ENCODE data around the gene CCNF. TPM values are rescaled to one million over a fixed set of nuclear protein-coding genes. Genes with fewer than 3 reads are reported as not detected.

Gene CCNF
- polyA plus RNA-seq, result 1.3 to 8.3 TPM (median 3.5 TPM) in 3 replicates
- 0.45 TPM for polyA plus RNA-seq (2011; ENCODE audit: low read depth)
- polyA plus RNA-seq (2011; cell fraction: cytosol; rRNA removed), result 1.7 and 2.2 TPM in 2 replicates
- 3.4 and 3.8 TPM in 2 replicates for polyA plus RNA-seq (2011; cell fraction: nucleus; rRNA removed)
- polyA plus RNA-seq (2012; ENCODE audit: low replicate concordance), result 1.5 and 8.4 TPM in 2 replicates
- polyA minus RNA-seq, result 5.1 to 27.4 TPM (median 15.6 TPM) in 3 replicates
- polyA minus RNA-seq (2011; cell fraction: cytosol; rRNA and poly(A)+ RNA removed), result 11.7 TPM
- 5.3 and 5.7 TPM in 2 replicates for polyA minus RNA-seq (2011; cell fraction: nucleus; rRNA and poly(A)+ RNA removed)

- Histone ChIP-seq H3K9me3 (ENCODE audit: control insufficient read depth, low read depth, low read length) (no peaks in the 10 kb centered on the region), H2AFZ (ENCODE audit: control insufficient read depth, low read length) (peak within 1 kb of the TSS; percentile 89), H3K4me2 (ENCODE audit: control insufficient read depth, extremely low read depth, insufficient read depth, low read depth, low read length) (peak within 1 kb of the TSS; percentile 98), H3K9ac (ENCODE audit: control insufficient read depth, extremely low read depth, insufficient read depth, low read length) (peak within 1 kb of the TSS; percentile 74), H3K4me3 (ENCODE audit: control insufficient read depth in 2 of 3, extremely low read depth in 1 of 3, insufficient read depth in 2 of 3, low read depth in 1 of 3, low read length in 3 of 3) (peak within 1 kb of the TSS; percentile 80 to 90 (median 88)), H4K20me1 (ENCODE audit: control insufficient read depth, extremely low read depth, insufficient read depth, low read length) (peaks cover 3% of the 10 kb centered on the region), H3K9me1 (ENCODE audit: control insufficient read depth, extremely low read depth, insufficient read depth, low read length) (no peaks in the 10 kb centered on the region), H3K27me3 (ENCODE audit: control insufficient read depth, extremely low read depth, insufficient read depth, low read length) (no peaks in the 10 kb centered on the region), H3K79me2 (ENCODE audit: control insufficient read depth, insufficient read depth, low read length) (peaks cover 28% of the 10 kb centered on the region), H3K27ac (ENCODE audit: control insufficient read depth, insufficient read depth, low read length) (peak within 1 kb of the TSS; percentile 47), H3K4me1 (ENCODE audit: control insufficient read depth, extremely low read depth, insufficient read depth, low read length) (peaks cover 12% of the 10 kb centered on the region), H3K36me3 (ENCODE audit: control insufficient read depth in 2 of 2, extremely low read depth in 1 of 2, insufficient read depth in 2 of 2, low read length in 2 of 2) (peaks cover 9 to 19% of the 10 kb centered on the region in 2 experiments)
- FAIRE-seq, result no peak
- peak; percentile 56 for DNase-seq (ENCODE audit: low read depth, low spot score)
- TF ChIP-seq CTCF (optimal IDR thresholded peaks at IDR 0.05 in 1 of 3, IDR thresholded peaks at IDR 0.05 in 1 of 3, conservative IDR thresholded peaks at IDR 0.05 in 1 of 3; ENCODE audit: extremely low read depth in 1 of 3, insufficient read depth in 2 of 3, low read length in 3 of 3) (no peak), EZH2 (IDR thresholded peaks at IDR 0.05; ENCODE audit: low read length) (no peak)
- dilution Hi-C loops (cut with MboI; ENCODE audit: extremely low pct_ligation_motif_present, low sequenced_read_pairs), result no loop called here
These were observed at the start of gene CCNF for GRCh38 chr16:2429034-2429770. CCNF (plus strand) TSS chr16:2429447; CDS start chr16:2429482, 35 bp downstream.

GRCh38 chr16:2383501-2383900 is 45.7 kb upstream of the CCNF start:
- TF ChIP-seq CTCF (optimal IDR thresholded peaks at IDR 0.05 in 1 of 3, IDR thresholded peaks at IDR 0.05 in 1 of 3, conservative IDR thresholded peaks at IDR 0.05 in 1 of 3; ENCODE audit: extremely low read depth in 1 of 3, insufficient read depth in 2 of 3, low read length in 3 of 3), result no peak
- TF ChIP-seq EZH2 (IDR thresholded peaks at IDR 0.05; ENCODE audit: low read length), result no peak
- Histone ChIP-seq H3K27ac (ENCODE audit: control insufficient read depth, insufficient read depth, low read length) (no peak overlapping the region), H3K9ac (ENCODE audit: control insufficient read depth, extremely low read depth, insufficient read depth, low read length) (no peak overlapping the region), H4K20me1 (ENCODE audit: control insufficient read depth, extremely low read depth, insufficient read depth, low read length) (no peaks in the 10 kb centered on the region), H3K4me1 (ENCODE audit: control insufficient read depth, extremely low read depth, insufficient read depth, low read length) (peaks cover 8% of the 10 kb centered on the region), H3K9me1 (ENCODE audit: control insufficient read depth, extremely low read depth, insufficient read depth, low read length) (no peaks in the 10 kb centered on the region), H3K9me3 (ENCODE audit: control insufficient read depth, low read depth, low read length) (no peaks in the 10 kb centered on the region), H3K27me3 (ENCODE audit: control insufficient read depth, extremely low read depth, insufficient read depth, low read length) (no peaks in the 10 kb centered on the region), H2AFZ (ENCODE audit: control insufficient read depth, low read length) (no peak overlapping the region), H3K36me3 (ENCODE audit: control insufficient read depth in 2 of 2, extremely low read depth in 1 of 2, insufficient read depth in 2 of 2, low read length in 2 of 2) (no peaks in the 10 kb centered on the region), H3K4me3 (ENCODE audit: control insufficient read depth in 2 of 3, extremely low read depth in 1 of 3, insufficient read depth in 2 of 3, low read depth in 1 of 3, low read length in 3 of 3) (no peak overlapping the region), H3K79me2 (ENCODE audit: control insufficient read depth, insufficient read depth, low read length) (no peaks in the 10 kb centered on the region), H3K4me2 (ENCODE audit: control insufficient read depth, extremely low read depth, insufficient read depth, low read depth, low read length) (no peak overlapping the region)
- FAIRE-seq (no peak), DNase-seq (ENCODE audit: low read depth, low spot score) (no peak)
- dilution Hi-C loops (cut with MboI; ENCODE audit: extremely low pct_ligation_motif_present, low sequenced_read_pairs), result no loop called here

Data from keratinocyte (primary cell).